Measurements from ENCODE around the gene DNMT3B.

Gene DNMT3B

DNA sequence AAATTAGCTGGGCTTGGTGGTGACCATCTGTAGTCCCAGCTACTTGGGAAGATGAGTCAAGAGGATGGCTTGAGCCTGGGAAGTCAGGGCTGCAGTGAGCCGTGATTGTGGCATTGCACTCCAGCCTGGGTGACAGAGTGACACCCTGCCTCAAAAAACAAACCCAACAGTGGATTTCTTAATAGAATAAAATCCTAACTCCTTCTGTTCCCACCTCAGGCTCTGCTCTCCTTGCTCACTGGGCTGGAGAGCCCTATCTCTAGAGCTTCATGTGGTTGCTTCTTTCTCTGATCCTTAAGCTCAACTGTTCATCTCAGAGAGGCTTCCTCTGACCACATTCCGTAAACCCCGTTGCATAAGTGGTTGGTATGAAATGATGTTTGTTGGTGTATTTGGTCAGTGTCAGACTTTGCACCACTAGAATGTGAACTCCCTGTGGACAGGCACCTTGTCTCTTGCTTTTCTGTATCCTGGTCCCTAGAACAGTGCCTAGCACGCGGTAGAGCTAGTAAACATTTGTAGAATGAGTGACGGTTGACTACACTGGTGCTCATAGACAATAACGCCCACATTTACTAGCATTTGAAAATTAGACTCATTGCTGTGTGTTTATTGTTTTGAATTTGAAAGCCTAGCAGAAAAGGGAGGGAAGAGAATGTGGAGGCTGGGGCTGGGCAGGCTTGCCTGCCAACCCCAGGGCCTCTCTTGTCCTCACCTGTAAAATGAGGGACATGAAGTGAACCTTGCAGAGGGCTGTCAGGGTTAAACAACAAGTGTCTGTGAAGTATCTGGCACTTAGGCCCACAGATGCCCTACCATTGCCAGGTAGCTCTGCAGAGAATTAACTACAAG, 61.8 kb downstream of the DNMT3B start:
- peak; percentile 41 for DNase-seq

DNA sequence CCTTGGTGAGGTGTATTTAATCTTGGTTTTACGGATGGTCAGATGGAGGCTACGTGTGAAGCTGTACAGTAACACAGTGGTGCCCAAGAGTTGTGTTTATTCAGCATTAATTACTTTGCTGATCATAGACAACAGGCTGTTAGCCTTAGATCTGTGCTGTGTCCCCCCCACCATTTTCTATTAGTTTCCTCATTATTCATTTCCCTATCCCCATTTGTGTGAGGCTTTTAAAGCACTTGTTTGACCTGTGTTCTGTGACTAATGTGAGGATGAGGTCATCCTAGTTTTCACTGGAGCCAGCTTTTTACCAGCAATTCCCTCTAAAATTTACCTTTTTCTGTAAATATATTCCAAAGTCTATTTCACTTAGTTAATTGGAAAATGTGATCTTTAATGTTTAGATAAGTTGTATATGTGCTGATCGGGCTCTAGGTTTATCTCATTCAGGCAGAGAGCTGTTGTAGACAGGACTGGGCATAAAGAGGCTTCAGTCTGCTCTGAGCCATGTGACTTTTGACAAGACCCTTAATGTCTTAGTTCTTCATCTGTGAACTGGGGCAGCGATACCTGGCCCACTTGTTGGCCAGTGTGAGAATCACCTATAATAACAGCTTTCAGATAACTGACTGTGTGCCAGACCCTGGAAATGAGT, 66.0 kb downstream of the DNMT3B start:
- no peak for DNase-seq

DNA sequence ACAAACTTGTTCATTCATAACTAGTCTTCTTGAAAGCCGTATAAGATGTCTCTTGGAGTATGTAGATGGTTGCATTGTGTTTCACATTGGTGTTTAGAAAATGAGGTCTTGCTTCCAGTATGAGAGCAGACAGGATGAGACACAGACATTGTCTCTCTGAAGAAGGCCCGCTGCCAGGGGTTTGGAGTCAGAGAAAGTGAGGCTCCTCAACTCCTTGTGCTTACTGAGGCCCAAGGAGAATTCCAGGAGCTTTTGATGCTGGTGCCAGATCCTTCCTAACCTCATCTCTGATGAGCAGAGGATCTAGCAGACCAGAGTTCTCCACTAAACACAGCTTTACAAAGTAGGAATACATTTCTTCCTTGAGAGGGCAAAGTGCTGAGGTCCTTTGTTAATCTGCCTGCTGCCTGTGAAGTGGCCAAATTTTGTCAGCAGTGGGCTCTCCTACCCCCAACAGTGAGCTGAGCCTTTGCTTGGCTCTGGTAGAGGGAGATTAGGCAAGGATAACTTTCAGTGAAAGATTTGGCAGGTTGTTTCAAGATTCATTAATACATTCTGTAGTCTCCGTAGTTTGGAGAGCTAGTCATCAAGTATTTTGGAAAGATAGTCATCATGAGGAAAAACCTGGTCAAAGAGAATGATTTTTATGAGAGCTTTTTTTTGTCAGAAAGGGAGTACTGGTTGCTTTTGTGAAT, 67.3 kb downstream of the DNMT3B start:
- DNase-seq = peak; percentile 53

DNA sequence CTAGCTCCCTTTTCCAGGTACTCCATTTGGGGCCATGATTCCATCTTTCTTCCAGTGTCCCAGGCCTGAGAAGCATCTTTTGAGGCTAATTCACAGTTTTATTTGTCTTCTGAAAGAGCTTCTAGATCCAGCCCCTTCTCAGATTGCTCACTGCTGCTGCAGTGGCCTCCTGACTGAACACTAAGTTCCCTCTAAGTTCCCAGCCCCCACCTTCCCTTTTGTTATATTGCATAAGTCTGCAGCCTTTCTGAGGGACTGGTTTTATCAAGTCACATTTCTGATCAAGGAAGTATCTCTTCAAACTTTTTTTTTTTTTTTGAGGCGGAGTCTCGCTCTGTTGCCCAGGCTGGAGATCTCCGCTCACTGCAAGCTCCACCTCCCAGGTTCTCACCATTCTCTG, 68.3 kb downstream of the DNMT3B start:
- peak; percentile 23 for DNase-seq

DNA sequence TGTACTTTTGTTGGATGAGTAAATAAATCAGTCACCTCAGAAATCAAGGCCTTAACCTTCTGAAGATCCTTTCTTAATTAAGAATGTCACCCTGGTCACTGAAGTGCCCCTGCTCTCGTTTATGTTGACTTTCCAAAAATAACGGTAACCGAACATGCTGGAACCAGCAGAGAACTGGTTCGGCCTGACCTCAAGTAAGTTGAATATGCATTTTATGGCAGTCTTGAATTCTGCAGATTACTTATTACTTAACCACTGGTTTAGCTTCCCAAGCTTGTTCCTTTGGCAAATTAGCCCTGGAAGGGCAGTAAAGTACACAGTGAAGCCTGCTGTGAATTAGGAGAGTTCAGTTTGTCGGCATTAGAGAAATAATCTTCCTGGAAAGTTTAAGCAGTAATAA, 69.8 kb downstream of the DNMT3B start:
- DNase-seq = no peak

DNA sequence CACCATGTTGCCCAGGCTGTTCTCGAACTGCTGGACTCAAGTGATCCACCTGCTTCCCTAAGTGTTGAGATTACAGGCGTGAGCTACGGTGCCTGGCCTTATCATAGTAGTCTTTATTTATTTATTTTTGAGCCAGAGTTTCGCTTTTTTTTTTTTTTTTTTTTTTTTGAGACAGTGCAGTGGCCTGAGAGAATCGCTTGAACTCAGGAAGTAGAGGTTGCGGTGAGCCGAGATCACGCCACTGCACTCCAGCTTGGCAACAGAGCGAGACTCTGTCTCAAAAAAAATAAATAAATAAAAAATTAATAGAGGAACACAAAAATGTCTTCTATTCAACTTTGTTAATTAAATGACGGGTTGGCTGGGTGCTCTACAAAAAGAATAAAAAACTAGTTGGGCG, 70.5 kb downstream of the DNMT3B start:
- DNase-seq = no peak

DNA sequence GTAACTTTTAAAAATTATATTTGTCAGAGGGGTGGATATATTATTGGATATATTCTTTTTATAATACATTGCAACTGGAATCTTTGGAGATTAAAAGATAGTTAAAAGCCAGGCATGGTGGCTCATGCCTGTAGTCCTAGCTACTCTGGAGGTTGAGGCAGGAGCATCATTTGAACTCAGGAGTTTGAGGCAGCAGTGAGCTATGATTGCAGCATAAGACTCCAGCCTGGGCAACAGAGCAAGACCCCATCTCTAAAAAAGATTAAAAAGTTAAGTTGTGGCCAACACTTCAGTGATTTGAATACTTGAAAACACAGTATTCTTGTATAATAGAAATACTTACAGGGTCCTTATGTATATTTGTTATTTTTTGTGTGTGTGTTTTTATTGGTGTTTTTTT, 72.8 kb downstream of the DNMT3B start:
- DNase-seq = no peak

DNA sequence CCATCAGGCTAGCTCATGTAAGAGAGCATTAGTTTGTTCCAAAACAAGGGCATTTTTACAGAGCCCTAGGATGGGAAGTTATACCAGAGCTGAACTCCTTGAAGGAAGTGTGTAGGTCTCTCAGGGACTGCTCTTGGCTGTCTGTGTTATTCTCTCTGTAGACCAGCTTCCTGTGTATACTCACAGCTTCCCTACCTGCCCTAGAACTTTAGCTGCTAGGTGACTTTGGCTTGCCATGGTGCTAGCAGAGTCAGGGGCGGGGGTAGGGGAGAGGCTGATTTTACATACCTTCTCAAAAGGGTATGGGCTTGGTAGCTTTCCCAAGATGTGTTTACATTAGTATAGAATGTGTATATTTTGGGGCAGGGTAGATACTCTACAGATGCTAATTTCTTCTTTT, 75.0 kb downstream of the DNMT3B start:
- no peak for DNase-seq

DNA sequence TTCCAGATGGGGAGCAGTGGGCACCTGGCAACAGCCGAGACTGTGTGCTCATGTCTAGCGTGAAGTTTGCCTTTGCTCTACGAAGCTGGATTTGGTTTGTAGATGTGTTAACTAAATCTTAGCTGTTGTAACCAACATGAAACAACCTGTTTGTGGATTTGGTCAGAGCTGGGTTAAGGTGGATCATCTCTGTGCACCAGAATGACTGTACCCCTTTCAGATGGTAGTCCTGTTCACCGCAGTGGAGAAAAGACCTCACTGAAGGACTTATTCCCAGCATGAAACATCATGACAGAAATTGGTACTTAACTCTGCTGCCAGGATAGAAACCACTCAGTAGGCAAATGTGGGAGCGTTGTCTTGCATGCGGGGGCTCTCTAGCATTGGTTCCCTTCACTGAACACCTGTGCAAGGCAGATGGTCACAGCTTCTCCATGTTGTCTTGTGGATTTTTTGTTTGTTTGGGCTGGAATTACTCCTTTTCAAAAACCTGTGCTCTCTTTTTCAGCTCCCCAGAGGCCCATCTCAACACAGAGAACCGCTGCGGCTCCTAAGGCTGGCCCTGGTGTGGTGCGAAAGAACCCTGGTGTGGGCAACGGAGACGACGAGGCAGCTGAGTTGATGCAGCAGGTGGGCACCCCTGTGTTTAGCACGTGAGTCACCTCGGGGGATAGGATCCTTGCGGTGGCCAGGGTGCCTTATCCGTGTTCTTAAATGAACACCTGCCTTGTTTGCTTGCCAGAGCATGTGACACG, 77.2 kb downstream of the DNMT3B start:
- no peak for DNase-seq

DNA sequence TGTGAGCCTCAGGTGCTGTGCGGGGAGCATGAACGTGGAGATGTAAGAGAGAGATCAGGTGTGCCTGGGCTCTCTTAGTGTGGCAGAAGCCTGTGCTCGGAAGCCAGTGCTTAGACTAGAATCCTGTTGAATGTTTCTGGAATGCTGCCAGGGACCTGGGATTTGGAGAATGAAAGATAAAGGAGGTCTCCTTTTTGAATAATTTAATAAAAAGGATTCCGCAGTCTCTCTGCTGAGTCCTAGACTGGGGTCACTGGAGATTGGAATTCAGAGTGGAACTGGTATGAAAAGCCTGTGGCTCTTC, 77.7 kb downstream of the DNMT3B start:
- DNase-seq = no peak

DNA sequence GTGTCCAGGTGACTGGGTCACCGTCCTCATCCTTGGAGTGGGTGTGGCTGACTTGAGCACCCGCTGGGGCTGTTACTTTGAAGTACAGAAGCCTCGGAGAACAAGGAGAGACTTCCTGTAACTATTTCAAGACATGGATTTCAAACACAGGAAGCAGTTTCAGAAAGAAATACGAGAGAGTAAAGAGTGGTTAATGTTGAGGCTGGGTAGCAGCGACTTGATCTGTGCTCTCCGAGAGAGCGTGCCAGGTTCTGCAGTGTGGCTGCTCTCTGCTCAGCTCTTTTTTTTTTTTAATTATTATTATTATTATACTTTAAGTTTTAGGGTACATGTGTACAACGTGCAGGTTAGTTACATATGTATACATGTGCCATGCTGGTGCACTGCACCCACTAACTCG, 79.0 kb downstream of the DNMT3B start:
- no peak for DNase-seq

DNA sequence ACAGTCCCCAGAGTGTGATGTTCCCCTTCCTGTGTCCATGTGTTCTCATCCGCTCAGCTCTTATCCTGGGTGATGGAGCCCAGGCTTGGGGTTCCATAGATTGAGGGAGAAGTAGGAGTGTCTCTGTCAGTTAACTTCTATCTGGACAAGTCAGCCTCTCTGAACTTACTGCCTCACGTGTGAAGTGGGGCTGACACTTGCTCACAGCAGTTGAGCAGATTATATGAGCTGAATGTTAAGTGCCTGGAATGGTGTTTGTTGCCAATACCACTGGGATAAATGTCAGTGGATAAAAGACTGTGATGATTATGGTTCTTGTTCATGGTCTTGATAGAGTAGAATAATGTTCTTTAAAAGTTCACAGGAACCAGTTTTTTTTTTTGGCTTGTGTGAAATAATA, 79.4 kb downstream of the DNMT3B start:
- DNase-seq = no peak

DNA sequence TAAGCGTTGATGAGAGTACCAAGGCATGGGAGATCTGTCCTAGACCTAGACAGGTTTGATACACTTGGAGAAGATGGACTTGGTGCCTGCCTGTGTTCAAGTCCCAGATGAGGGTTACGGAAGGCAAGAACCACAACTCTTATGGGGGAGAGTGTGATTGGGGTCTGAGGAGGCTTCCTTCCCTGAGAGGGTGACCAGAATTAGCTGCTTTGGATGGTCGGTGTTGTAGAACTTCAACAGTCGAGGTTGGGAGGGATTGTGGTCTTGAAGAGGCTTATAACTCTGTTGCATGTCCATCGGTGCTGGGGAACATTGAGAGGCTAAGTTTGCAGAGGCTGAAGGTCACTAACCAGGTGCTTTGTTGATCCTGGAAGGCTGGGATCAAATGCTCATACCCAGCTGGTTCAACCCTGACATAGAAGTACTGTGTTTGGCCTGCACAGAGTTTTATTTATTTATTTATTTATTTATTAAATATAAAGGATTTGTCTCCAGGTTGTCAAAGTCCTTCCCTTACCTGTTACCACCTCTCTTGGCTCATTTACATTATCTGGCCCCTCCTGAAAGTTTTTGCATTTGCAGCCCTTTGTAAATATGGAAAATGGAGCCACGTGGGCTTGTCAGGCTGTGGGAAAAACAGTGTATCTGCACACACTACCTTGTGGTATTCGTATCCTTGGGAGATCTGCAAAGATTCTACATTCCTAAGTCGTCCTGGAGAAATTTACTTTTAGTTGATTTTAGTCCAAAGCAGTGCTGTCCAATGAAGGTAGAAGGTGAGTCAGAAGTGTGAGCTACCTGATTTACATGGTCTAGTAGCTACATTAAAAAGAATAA, 80.7 kb downstream of the DNMT3B start:
- DNase-seq = no peak

DNA sequence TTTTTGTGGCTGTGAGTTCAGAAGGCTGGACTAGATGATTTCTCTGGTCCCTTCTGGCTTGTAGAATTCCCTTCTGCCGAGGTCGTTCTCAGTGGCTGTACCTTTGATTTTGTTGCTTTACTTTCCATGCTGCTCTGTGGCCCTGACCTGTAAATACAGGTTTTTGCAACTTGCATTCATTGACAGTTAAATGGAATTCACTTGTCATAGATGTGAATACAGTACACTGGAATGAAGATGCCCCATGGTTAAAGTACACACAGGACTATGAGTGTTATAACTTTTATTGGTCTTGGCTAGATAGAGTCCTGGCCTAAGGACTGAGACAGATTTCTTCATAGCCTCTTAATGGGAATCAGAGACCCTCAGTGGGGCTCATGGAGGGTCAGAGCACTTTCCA, 83.6 kb downstream of the DNMT3B start:
- DNase-seq = no peak

DNA sequence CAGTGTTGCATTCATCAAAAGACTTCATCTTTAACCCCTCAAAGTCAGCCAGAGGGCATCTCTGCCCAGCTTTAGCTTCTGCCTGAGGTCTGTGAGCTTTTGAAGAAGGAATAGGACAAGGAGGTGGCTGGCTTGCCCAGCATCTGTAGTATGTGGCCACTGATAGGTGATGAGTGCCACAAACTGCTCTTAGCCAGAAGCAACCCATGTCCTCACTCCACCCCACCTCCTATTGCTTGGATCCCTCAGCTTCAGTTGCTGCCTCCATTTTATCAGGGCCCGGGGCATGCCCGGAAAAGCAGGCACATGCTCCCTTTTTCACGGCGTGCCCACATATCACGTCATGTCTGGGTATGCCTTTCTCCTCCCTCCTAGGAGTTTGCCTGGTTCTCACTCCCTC, 84.7 kb downstream of the DNMT3B start:
- DNase-seq = no peak

DNA sequence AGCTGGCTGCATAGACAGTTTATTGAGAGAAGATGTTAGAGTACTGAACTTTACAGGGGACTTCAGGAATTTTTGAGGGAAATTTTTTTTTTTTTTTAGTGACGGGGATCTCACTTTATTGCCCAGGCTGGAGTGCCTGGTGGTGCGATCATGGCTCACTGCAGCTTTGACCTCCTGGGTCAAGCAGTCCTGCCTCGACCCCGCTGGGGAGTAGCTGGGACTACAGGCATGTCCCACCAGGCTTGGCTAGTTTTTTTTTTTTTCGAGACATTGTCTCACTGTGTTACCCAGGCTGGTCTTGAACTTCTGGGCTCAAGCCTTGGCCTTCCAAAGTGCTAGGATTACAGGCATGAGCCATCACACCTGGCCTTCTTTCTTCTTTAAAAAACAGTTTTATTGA, 85.8 kb downstream of the DNMT3B start:
- no peak for DNase-seq

DNA sequence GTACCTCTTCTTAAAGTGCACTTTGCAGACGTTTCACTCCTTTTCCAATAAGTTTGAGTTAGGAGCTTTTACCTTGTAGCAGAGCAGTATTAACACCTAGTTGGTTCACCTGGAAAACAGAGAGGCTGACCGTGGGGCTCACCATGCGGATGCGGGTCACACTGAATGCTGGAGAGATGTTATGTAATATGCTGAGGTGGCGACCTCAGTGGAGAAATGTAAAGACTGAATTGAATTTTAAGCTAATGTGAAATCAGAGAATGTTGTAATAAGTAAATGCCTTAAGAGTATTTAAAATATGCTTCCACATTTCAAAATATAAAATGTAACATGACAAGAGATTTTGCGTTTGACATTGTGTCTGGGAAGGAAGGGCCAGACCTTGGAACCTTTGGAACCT, 86.7 kb downstream of the DNMT3B start:
- no peak for DNase-seq

DNA sequence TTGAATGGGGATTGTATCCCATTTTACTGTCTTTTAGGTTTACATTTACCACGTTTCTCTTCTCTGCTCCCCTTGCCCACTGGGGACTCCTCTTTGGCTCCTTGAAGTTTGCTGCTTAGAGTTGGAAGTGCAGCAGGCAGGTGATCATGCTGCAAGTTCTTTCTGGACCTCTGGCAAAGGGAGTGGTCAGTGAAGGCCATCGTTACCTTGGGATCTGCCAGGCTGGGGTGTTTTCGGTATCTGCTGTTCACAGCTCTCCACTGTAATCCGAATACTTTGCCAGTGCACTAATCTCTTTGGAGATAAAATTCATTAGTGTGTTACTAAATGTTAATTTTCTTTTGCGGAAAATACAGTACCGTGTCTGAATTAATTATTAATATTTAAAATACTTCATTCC, 87.4 kb downstream of the DNMT3B start:
- no peak for DNase-seq

DNA sequence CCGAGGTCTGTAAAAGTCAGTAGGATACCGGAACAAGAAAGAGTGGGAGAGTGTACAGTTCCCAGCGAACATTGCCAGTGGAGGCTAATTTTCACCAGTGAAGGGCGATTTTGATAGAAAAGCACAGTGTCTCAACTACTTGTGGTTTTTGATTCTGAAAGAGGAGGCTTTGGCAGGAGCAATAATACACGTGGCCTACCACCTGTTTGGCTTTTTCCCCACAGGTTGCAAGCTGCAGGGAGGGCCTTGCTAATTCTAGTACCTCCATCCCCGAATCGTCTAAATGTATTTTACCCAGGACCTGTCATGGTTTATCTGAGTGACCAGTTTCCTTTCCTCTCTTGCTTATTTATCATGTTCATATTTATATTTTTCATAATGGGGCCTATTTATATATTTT, 93.2 kb downstream of the DNMT3B start:
- DNase-seq = no peak

DNA sequence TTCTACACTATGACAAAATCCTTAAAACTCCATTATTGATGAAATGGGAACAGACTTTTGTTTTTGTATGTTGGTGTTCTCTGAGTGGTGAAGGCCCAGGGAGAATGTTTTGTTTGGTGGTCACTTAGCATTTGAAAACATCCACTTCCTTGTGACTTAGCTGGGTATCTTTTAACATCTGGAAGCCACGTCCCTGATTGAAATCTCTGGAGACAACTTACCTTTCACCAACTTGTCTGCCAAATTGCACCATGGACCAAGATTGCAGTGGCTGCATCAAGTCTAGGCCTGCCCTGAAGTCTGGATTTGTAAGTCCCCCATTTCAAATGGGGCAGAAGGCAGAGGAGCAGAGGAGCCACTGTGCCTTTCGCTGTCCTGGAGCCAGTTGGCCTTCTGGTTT, 96.0 kb downstream of the DNMT3B start:
- DNase-seq = no peak
